ENCODE measurements around the gene BABAM1.
A peak's percentile ranks its signal among the peaks of the same experiment; 100 is the strongest.

BABAM1 gene

GRCh38 chr19:17266975-17267788 lies at the start of gene BABAM1:
Gene BABAM1 (plus strand): TSS chr19:17267443. CDS start chr19:17268807, 1,364 bp downstream.
- DNase-seq: peak; percentile 99

GRCh38 chr19:17219286-17219685 lies 48.0 kb upstream of the BABAM1 start:
- no peak for DNase-seq

GRCh38 chr19:17220207-17220758 lies 47.0 kb upstream of the BABAM1 start:
- no peak for DNase-seq

GRCh38 chr19:17225053-17225452 lies 42.2 kb upstream of the BABAM1 start:
- DNase-seq: no peak

- peak; percentile 93 for DNase-seq
Measured at GRCh38 chr19:17226002-17226933, 41.0 kb upstream of the BABAM1 start, which contains the start of gene OCEL1. Gene OCEL1 (plus strand): TSS chr19:17226226. CDS start chr19:17226248, 22 bp downstream.

GRCh38 chr19:17227798-17228367 lies 39.4 kb upstream of the BABAM1 start:
- no peak for DNase-seq

GRCh38 chr19:17229890-17230289 lies 37.4 kb upstream of the BABAM1 start:
- DNase-seq: no peak

- DNase-seq: no peak
Measured at GRCh38 chr19:17232258-17232657, 35.0 kb upstream of the BABAM1 start.

- DNase-seq: no peak
Measured at GRCh38 chr19:17234911-17235299, 32.3 kb upstream of the BABAM1 start.

GRCh38 chr19:17235300-17235970 lies 31.8 kb upstream of the BABAM1 start:
- no peak for DNase-seq

GRCh38 chr19:17235971-17236777 lies 31.1 kb upstream of the BABAM1 start:
- no peak for DNase-seq

GRCh38 chr19:17236811-17237543 lies 30.3 kb upstream of the BABAM1 start:
- no peak for DNase-seq

GRCh38 chr19:17237747-17238706 lies 29.2 kb upstream of the BABAM1 start:
- no peak for DNase-seq

- no peak for DNase-seq
Measured at GRCh38 chr19:17240062-17240752, 27.0 kb upstream of the BABAM1 start.

- DNase-seq: no peak
Measured at GRCh38 chr19:17240826-17241399, 26.3 kb upstream of the BABAM1 start.

- no peak for DNase-seq
Measured at GRCh38 chr19:17242431-17243208, 24.6 kb upstream of the BABAM1 start.

GRCh38 chr19:17243211-17243829 lies 23.9 kb upstream of the BABAM1 start:
- DNase-seq: no peak

Measured in NCI-H1048 (cell line).